ENCODE measurements around the gene AHSP. TPM values are rescaled to one million over a fixed set of nuclear protein-coding genes. Genes with fewer than 3 reads are reported as not detected.

The AHSP gene
- total and polyA plus RNA-seq, 4 donors: 0.30 to 47.8 TPM; not detected in 2

GRCh38 chr16:31528523-31529107 lies 915 bp downstream of the AHSP start:
- Histone ChIP-seq H3K27me3 (ENCODE audit: control insufficient read depth in 3 of 3, insufficient read depth in 3 of 3, low read length in 2 of 3) (peaks cover 0 to 11% (median 0%) of the 10 kb centered on the region in 3 donors), H3K9ac (ENCODE audit: insufficient read depth in 1 of 2, low read length in 2 of 2) (peak overlapping the region; percentile 0 to 57), H3K4me1 (ENCODE audit: control insufficient read depth in 5 of 5, insufficient read depth in 5 of 5, low read length in 5 of 5) (peaks cover 0 to 11% (median 1%) of the 10 kb centered on the region in 5 donors), H3K4me3 (no peak overlapping the region), H3K27ac (ENCODE audit: low read depth in 1 of 2, low read length in 1 of 2) (no peak overlapping the region), H3K9me3 (ENCODE audit: control insufficient read depth in 4 of 4, insufficient read depth in 3 of 4, low read length in 3 of 4) (peaks cover 0 to 4% (median 0%) of the 10 kb centered on the region in 4 donors), H3K36me3 (ENCODE audit: control insufficient read depth in 4 of 4, insufficient read depth in 4 of 4, low read length in 4 of 4) (no peaks in the 10 kb centered on the region)
- ATAC-seq (ENCODE audit: insufficient read depth, low FRiP score) (no peak), DNase-seq (peak in 1 of 3 donors; percentile 62)
- WGBS, 2 donors: 39 to 58% methylated on average over 11 of the region's 11 CpGs
- TF ChIP-seq, protein P1, sequence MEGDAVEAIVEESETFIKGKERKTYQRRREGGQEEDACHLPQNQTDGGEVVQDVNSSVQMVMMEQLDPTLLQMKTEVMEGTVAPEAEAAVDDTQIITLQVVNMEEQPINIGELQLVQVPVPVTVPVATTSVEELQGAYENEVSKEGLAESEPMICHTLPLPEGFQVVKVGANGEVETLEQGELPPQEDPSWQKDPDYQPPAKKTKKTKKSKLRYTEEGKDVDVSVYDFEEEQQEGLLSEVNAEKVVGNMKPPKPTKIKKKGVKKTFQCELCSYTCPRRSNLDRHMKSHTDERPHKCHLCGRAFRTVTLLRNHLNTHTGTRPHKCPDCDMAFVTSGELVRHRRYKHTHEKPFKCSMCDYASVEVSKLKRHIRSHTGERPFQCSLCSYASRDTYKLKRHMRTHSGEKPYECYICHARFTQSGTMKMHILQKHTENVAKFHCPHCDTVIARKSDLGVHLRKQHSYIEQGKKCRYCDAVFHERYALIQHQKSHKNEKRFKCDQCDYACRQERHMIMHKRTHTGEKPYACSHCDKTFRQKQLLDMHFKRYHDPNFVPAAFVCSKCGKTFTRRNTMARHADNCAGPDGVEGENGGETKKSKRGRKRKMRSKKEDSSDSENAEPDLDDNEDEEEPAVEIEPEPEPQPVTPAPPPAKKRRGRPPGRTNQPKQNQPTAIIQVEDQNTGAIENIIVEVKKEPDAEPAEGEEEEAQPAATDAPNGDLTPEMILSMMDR (IDR thresholded peaks at IDR 0.05; ENCODE audit: control extremely low read depth, extremely low read depth): no peak

GRCh38 chr16:31529108-31529936 lies 1.6 kb downstream of the AHSP start:
- TF ChIP-seq, protein P1 (IDR thresholded peaks at IDR 0.05; ENCODE audit: control extremely low read depth, extremely low read depth): no peak
- H3K4me3 ChIP-seq: no peak overlapping the region
- no peaks in the 10 kb centered on the region for H3K36me3 ChIP-seq (ENCODE audit: control insufficient read depth in 4 of 4, insufficient read depth in 4 of 4, low read length in 4 of 4)
- peaks cover 0 to 11% (median 1%) of the 10 kb centered on the region in 5 donors for H3K4me1 ChIP-seq (ENCODE audit: control insufficient read depth in 5 of 5, insufficient read depth in 5 of 5, low read length in 5 of 5)
- no peak overlapping the region for H3K27ac ChIP-seq (ENCODE audit: low read depth in 1 of 2, low read length in 1 of 2)
- peaks cover 0 to 4% (median 0%) of the 10 kb centered on the region in 4 donors for H3K9me3 ChIP-seq (ENCODE audit: control insufficient read depth in 4 of 4, insufficient read depth in 3 of 4, low read length in 3 of 4)
- ATAC-seq (ENCODE audit: insufficient read depth, low FRiP score) (peak; percentile 36), DNase-seq (peak; percentile 80 to 85 (median 84))
- H3K27me3 ChIP-seq (ENCODE audit: control insufficient read depth in 3 of 3, insufficient read depth in 3 of 3, low read length in 2 of 3): peaks cover 0 to 11% (median 0%) of the 10 kb centered on the region in 3 donors
- WGBS, 2 donors: 5 to 12% methylated on average over 36 to 52 of the region's 52 CpGs
- peak overlapping the region; percentile 0 to 57 for H3K9ac ChIP-seq (ENCODE audit: insufficient read depth in 1 of 2, low read length in 2 of 2)

- H3K9me3 ChIP-seq (ENCODE audit: control insufficient read depth in 4 of 4, insufficient read depth in 3 of 4, low read length in 3 of 4): peaks cover 0 to 4% (median 0%) of the 10 kb centered on the region in 4 donors
- peaks cover 0 to 11% (median 0%) of the 10 kb centered on the region in 3 donors for H3K27me3 ChIP-seq (ENCODE audit: control insufficient read depth in 3 of 3, insufficient read depth in 3 of 3, low read length in 2 of 3)
- peaks cover 0 to 11% (median 1%) of the 10 kb centered on the region in 5 donors for H3K4me1 ChIP-seq (ENCODE audit: control insufficient read depth in 5 of 5, insufficient read depth in 5 of 5, low read length in 5 of 5)
- DNase-seq: no peak
- no peak for ATAC-seq (ENCODE audit: insufficient read depth, low FRiP score)
- H3K36me3 ChIP-seq (ENCODE audit: control insufficient read depth in 4 of 4, insufficient read depth in 4 of 4, low read length in 4 of 4): no peaks in the 10 kb centered on the region
- peak overlapping the region in 1 of 2 donors; percentile 17 for H3K9ac ChIP-seq (ENCODE audit: insufficient read depth in 1 of 2, low read length in 2 of 2)
- H3K27ac ChIP-seq (ENCODE audit: low read depth in 1 of 2, low read length in 1 of 2): no peak overlapping the region
- 45 to 62% methylated on average over 17 of the region's 17 CpGs for WGBS, 2 donors
- TF ChIP-seq, protein P1 (IDR thresholded peaks at IDR 0.05; ENCODE audit: control extremely low read depth, extremely low read depth): no peak
- H3K4me3 ChIP-seq: no peak overlapping the region
Observed at GRCh38 chr16:31529937-31530312, 2.2 kb downstream of the AHSP start.

Measured in lung (tissue), 12 donors.